Skin epidermis (tissue), 12 donors: Measurements from ENCODE around the gene MDFIC2.
"Not testable (repeated sequence)": the region's sequence is repeated elsewhere in the genome, so short reads cannot be mapped to it uniquely, and the experiment has no call there.

Experiments
- H3K27ac ChIP-seq, 21 experiments: fragments of 200-600 bp; sonication (generic) in 11 of 21; one replicate each; pipeline ENCODE4 v1.5.0; 2020; ENCODE audit warnings: mild to moderate bottlenecking in 3 of 21, inconsistent platforms in 2 of 21, moderate library complexity in 2 of 21
- H3K4me3 ChIP-seq, 7 experiments: fragments of 200-600 bp; sonication (generic) in 2 of 7; one replicate each; pipeline ENCODE4 v1.5.0; 2020; ENCODE audit warnings: inconsistent platforms in 2 of 7, mild to moderate bottlenecking in 2 of 7, moderate library complexity in 1 of 7

MDFIC2 gene

DNA sequence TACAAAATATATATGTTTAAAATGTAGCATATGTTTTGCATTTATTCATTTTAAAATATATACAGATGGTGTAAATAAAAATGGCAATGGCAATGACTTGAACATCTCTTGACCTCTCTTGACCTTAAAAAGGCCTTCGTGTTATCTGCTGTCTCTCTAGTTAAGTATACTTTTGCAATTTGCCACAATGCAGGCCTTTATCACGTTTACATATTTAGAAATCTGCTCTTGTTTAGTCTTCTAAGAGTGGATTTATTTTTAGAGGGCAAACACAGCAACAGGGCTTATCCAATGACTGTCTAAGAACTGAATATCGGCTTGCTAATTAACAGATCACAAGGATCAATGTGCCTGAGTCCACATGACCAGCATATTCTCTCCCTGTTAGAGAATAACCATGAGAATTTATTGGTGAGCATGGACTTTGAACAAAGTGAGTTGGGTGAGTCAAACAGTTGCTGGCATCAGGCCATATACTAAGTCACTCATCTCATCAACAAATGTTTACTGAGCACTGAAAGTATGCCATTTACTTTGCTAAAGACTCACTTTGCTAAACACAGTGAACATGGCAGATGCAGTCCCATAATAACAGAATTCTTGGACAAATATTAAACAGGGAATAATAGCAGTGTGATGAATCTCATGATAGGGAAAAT, 48.2 kb downstream of the MDFIC2 start:
- Histone ChIP-seq H3K4me3 (no peak overlapping the region), H3K27ac (no peak overlapping the region)

DNA sequence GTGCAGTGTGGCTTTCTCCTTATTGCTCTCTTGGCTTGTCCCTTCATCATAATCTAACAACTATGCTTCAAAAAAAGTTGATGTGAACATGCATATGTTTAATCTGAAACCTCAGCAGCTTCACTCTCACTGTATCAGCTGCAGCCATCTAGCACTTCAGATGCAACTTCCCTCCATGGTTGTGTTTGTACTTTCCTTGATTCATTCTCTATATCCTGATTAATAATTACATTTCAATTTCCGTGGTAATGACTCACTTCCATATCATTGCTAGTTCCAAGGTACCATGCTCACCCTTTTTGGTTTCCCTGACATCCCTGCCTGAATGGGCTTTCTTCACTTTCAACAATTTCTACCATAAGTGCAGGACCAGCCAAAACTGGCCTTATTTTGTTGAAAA, 51.2 kb downstream of the MDFIC2 start:
- no peak overlapping the region for H3K4me3 ChIP-seq
- no peak overlapping the region for H3K27ac ChIP-seq

DNA sequence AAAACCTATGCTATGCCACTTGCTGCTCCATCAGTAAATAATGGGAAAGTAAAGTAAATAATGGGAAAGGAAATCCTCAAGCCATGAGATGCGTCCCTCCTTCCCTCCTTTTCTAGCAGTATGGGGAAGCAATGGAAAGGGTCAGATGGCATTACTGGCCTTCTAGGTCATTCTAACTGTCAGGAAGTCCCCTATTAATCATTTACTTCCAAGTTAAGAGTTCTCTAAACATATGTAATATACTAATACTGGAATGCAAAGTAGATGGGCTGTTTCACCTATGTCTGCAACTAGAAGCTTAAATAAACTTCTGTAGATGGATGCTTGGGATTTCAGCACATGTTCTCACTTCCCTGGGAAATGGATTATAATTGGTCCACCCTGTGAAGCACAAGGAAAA, 55.9 kb downstream of the MDFIC2 start:
- H3K27ac ChIP-seq, result no peak overlapping the region
- H3K4me3 ChIP-seq, result no peak overlapping the region

DNA sequence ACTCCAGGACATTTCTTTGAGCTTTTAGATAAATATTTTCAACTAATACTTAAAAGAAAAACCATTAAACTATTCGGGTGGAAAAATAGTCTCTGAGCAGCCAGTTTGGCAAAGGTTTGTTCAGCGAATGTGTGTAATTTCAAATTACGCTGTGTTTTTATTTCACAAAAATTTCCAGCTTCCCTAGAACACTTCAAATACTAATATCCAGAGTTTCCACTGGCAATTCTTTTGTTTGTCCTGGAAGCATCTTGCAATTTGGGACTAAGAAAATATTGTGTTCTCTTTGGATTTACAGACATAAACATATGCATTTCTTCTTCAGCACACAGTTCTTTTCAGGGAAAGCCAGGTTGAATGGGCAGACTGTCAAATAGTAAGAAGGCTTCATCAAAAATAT, 61.9 kb downstream of the MDFIC2 start:
- Histone ChIP-seq H3K27ac (no peak overlapping the region), H3K4me3 (no peak overlapping the region)

DNA sequence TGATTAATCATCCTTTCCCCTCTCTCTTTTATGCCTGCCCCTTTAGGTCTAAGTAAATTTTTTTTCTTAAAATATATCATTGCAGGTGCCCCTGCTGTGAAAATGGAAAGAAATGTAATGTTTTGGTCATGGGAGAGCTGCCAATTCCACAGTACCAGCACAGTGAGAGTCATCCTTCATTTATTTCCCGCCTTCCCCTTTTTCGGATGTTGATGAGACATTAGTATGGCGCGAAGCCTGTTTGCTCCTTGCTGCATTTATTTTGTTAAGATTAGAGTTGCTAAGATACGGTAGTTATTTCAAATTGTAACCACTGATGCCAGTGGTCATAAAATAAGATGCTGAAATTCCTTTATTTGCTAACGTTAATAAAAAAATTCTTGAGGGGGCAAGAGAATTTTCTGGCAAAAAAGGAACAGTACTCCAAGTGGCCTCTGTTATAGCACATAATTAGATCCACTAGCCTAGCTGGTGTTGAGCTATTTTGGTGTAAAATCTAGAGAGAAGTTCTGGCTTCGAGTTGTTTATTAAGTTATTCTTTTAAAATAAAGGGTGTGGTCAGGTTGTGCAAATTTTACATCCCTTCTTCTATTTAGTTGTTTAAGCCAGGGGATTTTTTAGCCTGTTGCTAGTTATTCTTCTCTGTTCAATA, 62.8 kb downstream of the MDFIC2 start:
- Histone ChIP-seq H3K27ac (no peak overlapping the region), H3K4me3 (no peak overlapping the region)

DNA sequence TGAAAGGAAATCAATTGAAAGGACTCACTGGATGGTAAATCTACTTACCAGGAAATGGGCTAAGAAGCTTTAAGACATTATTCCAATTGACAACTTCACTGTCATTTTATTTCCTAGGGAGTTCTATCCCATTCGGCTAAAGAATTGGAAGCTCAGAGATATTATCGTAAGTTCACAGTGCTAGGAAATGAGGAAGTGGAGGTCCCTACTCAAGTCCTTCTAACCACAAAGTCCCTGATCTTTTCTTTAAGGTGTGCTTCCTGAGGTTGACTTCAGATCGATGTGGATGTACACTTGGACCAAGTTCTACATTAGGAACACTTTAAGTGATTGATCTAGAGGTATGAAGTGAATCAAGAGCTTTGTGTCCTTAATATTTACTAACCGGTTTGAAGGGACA, 63.6 kb downstream of the MDFIC2 start:
- no peak overlapping the region for H3K27ac ChIP-seq
- H3K4me3 ChIP-seq, result no peak overlapping the region

DNA sequence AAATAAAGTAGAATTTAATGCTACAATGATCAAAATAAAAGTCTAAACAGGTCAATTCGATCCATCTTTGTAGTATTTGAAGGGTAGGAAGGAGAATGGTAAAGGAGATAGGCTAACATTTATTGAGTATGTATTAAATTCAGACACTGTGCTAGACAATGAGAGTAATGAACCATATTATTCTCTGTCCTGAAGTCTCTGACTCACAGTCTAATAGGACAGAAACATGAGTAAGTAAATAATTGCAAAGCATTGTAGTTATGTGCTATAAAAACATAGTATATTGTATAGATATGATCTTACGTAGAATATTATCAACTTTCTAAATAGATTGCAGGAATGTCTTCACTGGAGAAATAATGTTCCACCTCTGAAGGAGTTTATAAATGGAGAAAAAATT, 64.5 kb downstream of the MDFIC2 start:
- Histone ChIP-seq H3K27ac (no peak overlapping the region), H3K4me3 (no peak overlapping the region)

DNA sequence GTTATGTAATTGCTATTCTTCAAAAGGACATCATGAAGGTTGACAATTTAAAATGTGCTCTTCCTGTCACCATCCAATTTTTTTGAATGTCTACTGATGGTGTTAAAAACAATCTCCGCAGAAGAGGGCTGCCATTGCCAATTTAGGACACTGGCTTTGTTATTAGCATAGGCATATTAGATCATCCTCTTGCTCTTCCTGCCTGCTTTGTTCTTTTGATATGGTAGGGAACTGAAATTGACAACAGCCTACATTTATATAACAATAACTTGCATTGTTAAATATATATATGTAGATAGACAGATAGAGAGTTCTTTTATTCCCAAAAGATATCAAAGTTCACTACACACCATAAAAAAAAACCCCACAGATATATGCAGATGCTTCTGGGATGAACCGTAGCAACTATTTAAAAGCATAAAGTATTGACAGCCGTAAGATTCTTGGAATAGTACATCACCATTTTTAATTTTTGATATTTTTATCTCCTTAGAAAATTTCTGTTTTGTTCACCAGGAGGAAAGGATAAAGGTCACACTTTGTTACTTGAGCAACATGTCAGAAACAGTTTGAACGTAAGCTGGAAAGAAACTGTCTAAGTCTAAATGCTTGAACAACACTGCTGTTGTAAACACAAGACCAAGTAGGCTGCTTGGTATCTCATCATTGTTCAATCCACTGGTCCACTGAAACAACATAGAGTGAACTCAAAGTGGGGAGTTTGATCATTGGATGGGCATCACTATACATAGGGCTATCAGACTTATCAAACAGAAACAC, 66.5 kb downstream of the MDFIC2 start:
- H3K27ac ChIP-seq, result no peak overlapping the region
- H3K4me3 ChIP-seq, result no peak overlapping the region

DNA sequence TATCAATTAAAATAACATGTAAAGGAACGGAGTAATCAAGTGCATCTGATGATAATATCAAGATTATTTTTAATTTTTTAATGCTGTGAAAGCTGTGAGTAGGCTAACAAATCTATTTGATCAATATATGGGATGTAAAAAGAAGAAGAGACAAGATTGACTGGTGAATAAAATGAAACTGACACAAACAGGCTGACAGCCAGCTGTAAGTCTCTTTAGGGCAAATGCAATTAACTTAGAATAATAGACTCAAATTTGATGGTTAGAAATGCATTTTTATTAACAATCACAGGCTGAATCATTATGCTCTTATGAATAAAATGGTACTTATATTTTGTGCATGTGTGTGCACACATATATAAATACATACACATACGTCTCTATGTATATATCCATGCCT, 68.0 kb downstream of the MDFIC2 start:
- Histone ChIP-seq H3K4me3 (no peak overlapping the region), H3K27ac (no peak overlapping the region)

DNA sequence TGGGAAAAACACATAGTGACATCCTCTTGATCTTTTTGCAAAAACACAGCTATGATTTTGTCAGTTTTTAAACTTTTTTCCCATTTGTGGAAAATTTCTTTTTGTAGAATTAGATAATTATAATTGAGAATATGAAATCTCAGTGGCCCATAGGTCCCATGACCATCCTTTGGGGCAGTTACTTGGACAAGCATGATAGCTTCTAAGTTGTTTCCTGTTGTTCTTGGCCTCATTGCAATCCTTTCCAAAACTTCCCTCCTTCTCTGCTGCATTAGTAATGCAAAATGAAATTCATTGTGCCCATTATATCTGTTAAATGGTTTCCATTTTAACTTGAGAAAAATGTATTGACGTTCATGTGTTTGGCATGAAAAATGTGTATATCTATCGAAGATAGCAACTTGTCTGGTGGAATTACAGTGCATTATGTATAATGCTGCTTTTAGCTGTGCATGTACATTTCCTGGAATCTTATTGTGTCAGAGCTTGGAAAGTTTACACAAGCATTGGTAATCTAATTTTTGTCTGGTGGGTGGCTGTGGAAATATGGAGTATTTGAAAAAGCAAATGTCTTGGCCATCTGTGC, 70.0 kb downstream of the MDFIC2 start:
- Histone ChIP-seq H3K4me3 (no peak overlapping the region), H3K27ac (no peak overlapping the region)

DNA sequence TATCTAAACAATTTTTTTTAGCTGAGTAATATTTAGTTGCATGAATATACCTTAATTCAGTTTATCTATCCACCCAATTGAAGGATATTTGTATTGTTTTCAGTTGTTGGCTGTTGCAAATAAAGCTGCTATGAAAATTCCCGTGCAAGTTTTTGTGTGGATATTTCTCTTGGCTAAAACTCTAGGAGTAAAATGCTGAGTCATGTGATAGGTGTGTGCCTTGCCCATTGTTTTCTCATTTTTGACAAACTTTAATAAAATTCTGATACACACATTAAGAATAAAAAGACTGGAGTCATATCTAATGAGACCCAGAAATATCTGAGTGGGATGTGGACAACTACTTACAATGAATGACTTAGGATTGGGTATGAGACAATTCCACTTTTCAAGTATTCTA, 78.6 kb downstream of the MDFIC2 start:
- Histone ChIP-seq H3K4me3 (no peak overlapping the region), H3K27ac (no peak overlapping the region)

DNA sequence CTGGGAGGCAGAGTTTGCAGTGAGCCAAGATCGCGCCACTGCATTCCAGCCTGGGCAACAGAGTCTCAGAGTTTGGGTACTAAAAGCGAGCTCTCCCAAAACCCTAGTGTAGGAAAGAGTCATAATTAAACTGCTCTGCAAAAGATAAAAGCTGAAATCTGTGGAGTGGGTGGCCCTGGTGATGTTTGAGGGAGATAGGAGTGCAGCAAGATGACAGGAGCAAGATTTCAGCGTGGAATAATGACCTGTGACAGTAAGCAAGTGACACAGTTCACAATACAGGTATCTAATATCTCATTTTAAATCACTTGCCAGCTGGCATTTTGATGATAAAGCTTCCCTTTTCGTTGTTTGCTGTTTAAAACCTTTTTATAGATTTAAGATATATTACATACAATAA, 79.3 kb downstream of the MDFIC2 start:
- H3K4me3 ChIP-seq, result no peak overlapping the region
- no peak overlapping the region for H3K27ac ChIP-seq

DNA sequence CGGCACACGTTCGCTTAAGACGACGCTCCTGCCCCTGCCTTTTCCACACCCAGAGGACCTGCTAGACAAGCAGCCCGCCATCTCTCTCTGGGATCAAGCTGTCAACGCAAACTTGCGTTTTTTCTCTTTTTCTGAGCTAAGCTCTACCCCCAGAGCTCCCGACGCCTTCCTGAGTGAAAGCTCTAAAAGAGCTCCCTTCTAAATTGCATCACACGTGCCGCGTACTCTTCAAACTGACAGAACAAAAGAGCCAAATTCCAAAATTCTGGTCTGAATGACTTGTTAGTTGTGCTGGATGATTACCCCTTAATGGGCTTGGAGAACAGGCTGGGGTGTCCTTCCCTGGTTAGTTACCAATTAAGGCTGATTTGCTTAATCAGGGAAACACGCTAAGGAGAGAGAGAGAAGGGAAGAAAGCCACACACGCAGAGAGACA, 81.2 kb downstream of the MDFIC2 start:
- Histone ChIP-seq H3K27ac (no peak overlapping the region), H3K4me3 (no peak overlapping the region)

DNA sequence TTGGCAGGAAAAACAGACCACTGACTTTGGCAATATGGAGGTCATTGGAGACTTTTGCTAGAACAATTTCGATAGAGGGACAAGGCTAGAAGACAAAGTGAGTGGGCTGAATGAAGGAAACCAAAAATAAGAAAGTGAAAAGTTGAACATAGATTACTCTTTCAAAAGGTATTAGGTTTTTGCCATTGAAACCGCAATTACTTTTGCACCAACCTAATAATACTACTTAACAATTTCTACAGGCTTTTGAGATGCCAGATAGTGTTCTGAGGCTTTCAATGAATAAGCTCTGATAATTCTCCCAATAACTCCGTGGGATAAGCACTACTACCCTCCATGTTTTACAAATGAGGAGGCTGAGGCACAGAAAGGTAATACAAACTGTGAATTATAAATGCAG, 85.0 kb downstream of the MDFIC2 start:
- no peak overlapping the region for H3K4me3 ChIP-seq
- H3K27ac ChIP-seq, result no peak overlapping the region

DNA sequence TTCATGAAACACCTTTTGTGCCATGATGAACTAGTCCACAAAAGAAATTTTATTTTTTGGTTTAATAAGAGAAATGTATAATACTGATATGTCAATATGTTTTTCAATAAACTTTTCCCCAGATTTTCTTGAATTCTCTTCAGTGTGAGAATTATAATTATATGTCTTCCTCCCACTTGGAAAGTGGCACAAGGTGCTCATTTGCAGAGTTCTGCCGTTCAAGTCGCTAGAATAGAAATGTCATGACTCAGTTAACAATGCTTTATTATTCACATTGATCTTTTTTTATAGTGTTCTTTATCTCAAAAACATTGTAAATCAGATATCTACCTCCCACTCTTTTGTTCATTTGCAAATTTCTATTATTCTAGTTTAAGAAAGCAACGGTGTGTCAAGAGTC, 87.3 kb downstream of the MDFIC2 start:
- Histone ChIP-seq H3K4me3 (no peak overlapping the region), H3K27ac (no peak overlapping the region)

DNA sequence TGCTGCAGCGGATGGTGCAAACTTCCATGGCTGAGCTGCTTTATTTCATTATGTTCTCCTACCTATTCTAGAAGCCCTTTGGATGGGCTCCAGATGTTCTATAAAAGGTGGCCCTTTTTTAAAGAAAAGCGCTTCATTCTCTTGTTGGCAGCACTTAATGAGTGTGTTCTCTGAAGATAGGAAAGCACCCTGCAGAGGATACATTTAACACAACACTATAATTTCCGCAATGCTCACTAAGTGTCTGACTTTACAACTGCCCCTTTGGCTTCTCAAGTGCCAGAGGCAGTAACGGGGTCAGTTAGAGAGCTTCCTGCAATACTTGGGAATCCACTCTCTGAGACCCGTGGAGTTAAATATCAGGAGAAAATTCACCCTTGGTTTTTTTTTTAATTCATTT, 88.1 kb downstream of the MDFIC2 start:
- no peak overlapping the region for H3K4me3 ChIP-seq
- H3K27ac ChIP-seq, result no peak overlapping the region

DNA sequence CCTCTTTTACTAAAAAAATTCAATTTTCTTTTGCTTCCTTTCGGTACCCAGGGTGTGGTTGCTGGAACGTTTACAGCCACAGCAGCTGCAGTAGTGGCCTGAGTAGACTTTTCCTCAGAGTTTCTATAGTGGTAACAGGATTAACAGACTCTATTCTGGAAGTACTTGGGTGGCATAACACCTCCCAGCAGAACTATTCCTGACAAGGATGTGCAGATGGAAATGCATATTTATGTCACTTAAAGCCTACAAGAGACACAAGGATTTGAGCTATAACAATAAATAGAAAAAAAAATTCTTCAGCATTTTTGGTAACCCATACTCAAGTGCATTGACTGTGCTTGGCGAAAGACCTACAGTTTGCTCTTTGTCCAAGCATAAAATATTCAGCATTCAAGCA, 94.0 kb downstream of the MDFIC2 start:
- no peak overlapping the region for H3K4me3 ChIP-seq
- H3K27ac ChIP-seq, result no peak overlapping the region

DNA sequence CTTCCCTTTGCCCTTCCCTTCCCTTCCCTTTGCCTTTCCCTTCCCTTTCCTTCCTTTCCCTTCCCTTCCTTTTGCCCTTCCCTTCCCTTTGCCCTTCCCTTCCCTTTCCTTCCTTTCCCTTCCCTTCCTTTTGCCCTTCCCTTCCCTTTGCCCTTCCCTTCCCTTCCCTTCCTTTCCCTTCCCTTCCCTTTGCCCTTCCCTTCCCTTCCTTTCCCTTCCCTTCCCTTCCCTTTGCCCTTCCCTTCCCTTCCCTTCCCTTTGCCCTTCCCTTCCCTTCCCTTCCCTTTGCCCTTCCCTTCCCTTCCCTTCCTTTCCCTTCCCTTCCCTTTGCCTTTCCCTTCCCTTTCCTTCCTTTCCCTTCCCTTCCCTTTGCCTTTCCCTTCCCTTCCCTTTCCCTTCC, 101.2 kb downstream of the MDFIC2 start:
- H3K27ac ChIP-seq, H3K4me3 ChIP-seq: not testable (repeated sequence)

DNA sequence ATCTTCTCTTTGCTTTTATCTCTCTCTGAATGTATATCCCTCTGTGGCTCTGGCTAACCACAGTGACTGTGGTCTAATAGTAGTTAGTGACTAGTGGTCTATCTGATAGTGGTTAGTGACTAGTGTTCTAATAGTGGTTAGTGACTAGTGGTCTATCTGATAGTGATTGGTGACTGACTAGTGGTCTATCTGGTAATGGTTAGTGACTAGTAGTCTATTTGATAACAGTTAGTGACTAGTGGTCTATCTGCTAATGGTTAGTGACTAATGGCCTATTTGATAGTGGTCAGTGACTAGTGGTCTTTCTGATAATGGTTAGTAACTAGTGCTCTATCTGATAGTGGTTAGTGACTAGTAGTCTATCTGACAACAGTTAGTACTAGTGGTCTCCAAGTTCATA, 110.5 kb downstream of the MDFIC2 start:
- Histone ChIP-seq H3K27ac (no peak overlapping the region), H3K4me3 (no peak overlapping the region)

DNA sequence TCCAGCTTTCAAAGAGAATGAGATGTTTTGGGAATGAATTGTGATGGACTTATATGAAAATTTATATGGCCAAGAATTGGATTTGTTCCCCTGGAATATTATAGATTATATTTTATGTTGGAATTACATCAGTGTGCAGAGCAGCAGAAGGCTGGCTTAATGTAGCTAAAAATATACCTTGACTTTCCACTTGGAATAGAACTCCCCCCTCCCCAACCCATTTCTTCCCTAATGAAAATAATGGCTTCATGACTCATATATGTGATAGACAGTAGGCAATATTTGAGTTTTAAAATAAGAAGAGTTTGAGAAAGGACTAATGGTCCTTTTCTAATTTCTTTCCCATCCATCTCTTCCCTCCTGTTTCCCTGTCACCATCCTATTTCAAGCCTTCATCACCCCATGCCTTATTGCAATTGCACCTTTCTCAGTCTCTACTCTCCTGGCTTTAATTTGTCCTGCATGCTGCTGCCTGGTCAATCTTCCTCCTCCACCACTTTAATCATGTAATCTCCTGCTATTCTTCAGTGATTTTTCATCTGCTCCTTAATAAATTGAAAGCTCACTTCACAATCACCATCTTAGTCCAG, 122.5 kb downstream of the MDFIC2 start:
- Histone ChIP-seq H3K27ac (no peak overlapping the region), H3K4me3 (no peak overlapping the region)

DNA sequence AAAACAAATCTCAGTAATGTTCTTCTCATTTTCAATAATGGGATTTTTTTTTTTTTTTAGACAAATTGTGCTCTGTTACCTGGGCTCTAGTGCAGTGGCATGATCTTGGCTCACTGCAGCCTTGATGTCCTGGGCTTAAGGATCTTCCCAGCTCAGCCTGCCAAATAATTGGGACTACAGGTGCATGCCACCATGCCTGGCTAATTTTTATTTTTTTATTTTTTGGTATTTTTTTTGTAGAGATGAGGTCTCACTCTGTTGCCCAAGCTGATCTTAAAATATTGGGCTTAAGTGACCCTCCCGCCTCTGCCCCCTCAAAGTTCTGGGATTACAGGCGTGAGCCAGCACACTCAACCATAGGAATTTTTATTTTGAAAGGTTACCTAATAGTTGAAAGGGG, 126.2 kb downstream of the MDFIC2 start:
- Histone ChIP-seq H3K27ac (no peak overlapping the region), H3K4me3 (no peak overlapping the region)
